Ascending aorta (tissue), 2 donors: ENCODE measurements around the gene FHL5. TPM values are rescaled to one million over a fixed set of nuclear protein-coding genes. Genes with fewer than 3 reads are reported as not detected.

ENCODE experiments used
- DNase-seq, 2 donors: peaks; one replicate each; pipeline ENCODE4 v3.0.0-alpha.2; 2019; ENCODE audit warnings: low spot score in 2 of 2
- H3K27ac ChIP-seq, 2 donors: fragments of 200-600 bp; sonication (generic); one replicate each; pipeline ENCODE4 v1.5.1; 2016 to 2017; ENCODE audit warnings: mild to moderate bottlenecking in 1 of 2
- H3K27me3 ChIP-seq: fragments of 200-600 bp; sonication (generic); one replicate; pipeline ENCODE4 v1.5.1; 2017
- H3K36me3 ChIP-seq, 2 donors: fragments of 200-600 bp; sonication (generic); one replicate each; pipeline ENCODE4 v1.5.1; 2016
- H3K4me1 ChIP-seq, 2 donors: fragments of 200-600 bp; sonication (generic); one replicate each; pipeline ENCODE4 v1.5.1; 2016 to 2017; ENCODE audit warnings: mild to moderate bottlenecking in 1 of 2
- H3K4me3 ChIP-seq, 2 donors: fragments of 200-600 bp; sonication (generic); one replicate each; pipeline ENCODE4 v1.5.1; 2016 to 2017; ENCODE audit warnings: mild to moderate bottlenecking in 1 of 2
- H3K9me3 ChIP-seq, 2 donors: fragments of 200-600 bp; sonication (generic); one replicate each; pipeline ENCODE4 v1.5.1; 2016
- CTCF ChIP-seq, 3 experiments: fragments of 200-600 bp in 2 of 3; fragments of 450-650 bp in 1 of 3; sonication (generic) in 2 of 3; IDR thresholded peaks; one replicate each; pipeline ENCODE4 v1.5.1; 2016 to 2019; ENCODE audit warnings: antibody characterized with exemption in 3 of 3, mild to moderate bottlenecking in 1 of 3, moderate library complexity in 1 of 3
- intact Hi-C: fragments of 100-400 bp; cut with DNase I; formaldehyde crosslinking; loops from one replicate; pipeline ENCODE4 v1.15.1; 2023
- total RNA-seq: library from RNA; depleted of rRNA; stranded (reverse); fragments of >200 nt; gene quantifications from one replicate; pipeline ENCODE4 v1.1.0, GENCODE V29; 2016

FHL5 gene
- total RNA-seq: 128 TPM

- TF ChIP-seq CTCF (IDR thresholded peaks at IDR 0.05): no peak
- Histone ChIP-seq H3K27me3 (no peaks in the 10 kb centered on the region), H3K4me1 (no peaks in the 10 kb centered on the region), H3K4me3 (peak within 1 kb of the TSS; percentile 46 to 53), H3K36me3 (no peaks in the 10 kb centered on the region), H3K27ac (peak within 1 kb of the TSS; percentile 30 to 57), H3K9me3 (peaks cover 0 to 3% of the 10 kb centered on the region in 2 donors)
- no peak for DNase-seq
- intact Hi-C loops: loop anchor here (5.0 kb wide), 1 partner anchor 54 kb away; no protein-coding TSS in a partner anchor
Observed at GRCh38 chr6:96562886-96563285, at the start of gene FHL5. TSS of gene FHL5 (plus strand) at chr6:96563128. CDS start at chr6:96603614, 40,486 bp downstream.

- Histone ChIP-seq H3K36me3 (peaks cover 0 to 2% of the 10 kb centered on the region in 2 donors), H3K27me3 (no peaks in the 10 kb centered on the region), H3K27ac (peak overlapping the region in 1 of 2 donors; percentile 92), H3K9me3 (no peaks in the 10 kb centered on the region), H3K4me3 (peak overlapping the region; percentile 76 to 89), H3K4me1 (peaks cover 4 to 19% of the 10 kb centered on the region in 2 donors)
- DNase-seq: no peak
- intact Hi-C loops: loop anchor here (2.0 to 10.0 kb wide), 4 partner anchors 317 to 946 kb away; partner anchors contain the start of genes GPR63 and MANEA
- no peak for TF ChIP-seq CTCF (IDR thresholded peaks at IDR 0.05)
Observed at GRCh38 chr6:96520171-96521115, 42.5 kb upstream of the FHL5 start.

DNA sequence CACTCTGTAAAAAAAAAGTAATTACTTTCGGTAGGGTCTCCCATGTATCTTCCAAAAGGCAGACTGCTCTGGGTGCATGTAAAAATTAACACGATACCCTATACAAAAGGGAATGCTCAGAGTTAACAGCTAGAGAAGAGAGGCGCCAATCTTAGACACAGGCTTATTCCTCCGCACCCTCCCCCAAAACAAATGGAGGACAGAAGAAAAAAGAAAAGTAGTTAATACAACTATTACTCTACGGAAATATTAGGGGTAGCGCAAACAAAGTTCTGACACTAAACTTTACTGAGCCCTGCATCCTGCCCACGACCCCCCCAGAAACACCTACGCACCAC is 41.7 kb upstream of the FHL5 start:
- Histone ChIP-seq H3K4me1 (peaks cover 4 to 19% of the 10 kb centered on the region in 2 donors), H3K4me3 (peak overlapping the region; percentile 76 to 89), H3K36me3 (peaks cover 4 to 10% of the 10 kb centered on the region in 2 donors), H3K9me3 (no peaks in the 10 kb centered on the region), H3K27me3 (no peaks in the 10 kb centered on the region), H3K27ac (peak overlapping the region; percentile 92 to 97)
- no peak for TF ChIP-seq CTCF (IDR thresholded peaks at IDR 0.05)
- no peak for DNase-seq
- intact Hi-C loops: loop anchor here (2.0 to 10.0 kb wide), 4 partner anchors 316 to 946 kb away; partner anchors contain the start of genes GPR63 and MANEA

GRCh38 chr6:96521644-96522464 is 41.1 kb upstream of the FHL5 start, which contains the start of gene UFL1:
TSS of gene UFL1 (plus strand) at chr6:96521806. CDS start at chr6:96521874, 68 bp downstream.
- peak within 1 kb of the TSS; percentile 92 to 97 for H3K27ac ChIP-seq
- intact Hi-C loops: loop anchor here (2.0 to 10.0 kb wide), 5 partner anchors 315 to 947 kb away; partner anchors contain the start of genes GPR63, MANEA and MMS22L
- TF ChIP-seq CTCF (IDR thresholded peaks at IDR 0.05): peak in 1 of 3 experiments; percentile 23
- peaks cover 4 to 19% of the 10 kb centered on the region in 2 donors for H3K4me1 ChIP-seq
- DNase-seq: peak; percentile 84 to 97
- H3K4me3 ChIP-seq: peak within 1 kb of the TSS; percentile 76 to 89
- peaks cover 4 to 14% of the 10 kb centered on the region in 2 donors for H3K36me3 ChIP-seq
- no peaks in the 10 kb centered on the region for H3K27me3 ChIP-seq
- H3K9me3 ChIP-seq: no peaks in the 10 kb centered on the region

DNA sequence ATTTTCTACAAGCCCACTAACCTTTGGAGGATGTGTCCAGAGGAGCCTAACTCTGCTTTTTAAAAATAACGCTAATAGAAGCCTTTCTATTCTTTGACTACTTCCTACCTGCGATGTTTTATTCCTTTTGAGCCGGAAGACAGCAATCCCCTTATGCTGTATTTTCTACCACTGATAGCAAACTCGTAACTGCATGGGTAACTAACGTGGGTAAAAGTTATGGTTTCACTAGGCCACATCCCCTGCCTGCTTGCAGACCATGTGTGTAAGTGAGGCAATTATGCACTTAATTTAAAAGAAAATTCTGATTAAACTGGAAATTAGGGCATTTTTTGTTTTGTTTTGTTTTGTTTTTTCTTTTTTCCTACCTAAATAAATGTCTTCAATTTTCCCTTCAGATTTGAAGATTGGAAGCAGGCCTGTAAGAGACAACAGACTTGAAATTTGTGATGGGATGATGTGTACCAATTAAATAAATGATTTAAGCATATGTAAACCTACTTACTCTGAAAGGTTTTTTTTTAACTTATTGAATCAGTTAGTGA is 40.4 kb upstream of the FHL5 start:
- intact Hi-C loops: loop anchor here (2.0 to 10.0 kb wide), 4 partner anchors 315 to 948 kb away; partner anchors contain the start of genes GPR63, MANEA and MMS22L
- no peaks in the 10 kb centered on the region for H3K27me3 ChIP-seq
- peaks cover 4 to 19% of the 10 kb centered on the region in 2 donors for H3K4me1 ChIP-seq
- no peaks in the 10 kb centered on the region for H3K9me3 ChIP-seq
- no peak for DNase-seq
- no peak for TF ChIP-seq CTCF (IDR thresholded peaks at IDR 0.05)
- peaks cover 4 to 19% of the 10 kb centered on the region in 2 donors for H3K36me3 ChIP-seq
- H3K4me3 ChIP-seq: peak overlapping the region; percentile 76 to 89
- peak overlapping the region; percentile 92 to 97 for H3K27ac ChIP-seq
